ENCODE measurements around the gene ATF2. TPM values are rescaled to one million over a fixed set of nuclear protein-coding genes. Genes with fewer than 3 reads are reported as not detected.

Gene ATF2
- total RNA-seq, 4 donors from 2014 or later: 52.9 to 81.5 (median 59.8) TPM

DNA sequence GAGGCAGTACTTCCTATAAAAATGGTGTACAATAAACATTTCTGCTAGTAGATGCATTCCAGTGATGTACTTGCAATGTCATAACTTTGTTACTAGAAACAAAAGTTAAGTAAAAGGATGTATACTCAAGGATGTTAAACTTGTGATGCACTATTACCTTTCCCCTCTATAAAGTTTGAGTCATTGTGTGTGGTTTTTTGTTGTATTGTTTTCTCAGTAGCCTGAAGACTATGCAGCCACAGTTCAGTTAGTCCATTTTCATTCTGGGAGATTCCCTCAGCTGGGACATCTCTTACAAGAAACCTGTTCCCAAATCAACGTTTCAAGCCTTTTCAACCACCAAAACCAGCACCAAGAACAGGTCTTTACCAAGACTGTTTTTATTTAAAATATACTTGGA is 7.9 kb upstream of the ATF2 start:
- TF ChIP-seq, protein P1, sequence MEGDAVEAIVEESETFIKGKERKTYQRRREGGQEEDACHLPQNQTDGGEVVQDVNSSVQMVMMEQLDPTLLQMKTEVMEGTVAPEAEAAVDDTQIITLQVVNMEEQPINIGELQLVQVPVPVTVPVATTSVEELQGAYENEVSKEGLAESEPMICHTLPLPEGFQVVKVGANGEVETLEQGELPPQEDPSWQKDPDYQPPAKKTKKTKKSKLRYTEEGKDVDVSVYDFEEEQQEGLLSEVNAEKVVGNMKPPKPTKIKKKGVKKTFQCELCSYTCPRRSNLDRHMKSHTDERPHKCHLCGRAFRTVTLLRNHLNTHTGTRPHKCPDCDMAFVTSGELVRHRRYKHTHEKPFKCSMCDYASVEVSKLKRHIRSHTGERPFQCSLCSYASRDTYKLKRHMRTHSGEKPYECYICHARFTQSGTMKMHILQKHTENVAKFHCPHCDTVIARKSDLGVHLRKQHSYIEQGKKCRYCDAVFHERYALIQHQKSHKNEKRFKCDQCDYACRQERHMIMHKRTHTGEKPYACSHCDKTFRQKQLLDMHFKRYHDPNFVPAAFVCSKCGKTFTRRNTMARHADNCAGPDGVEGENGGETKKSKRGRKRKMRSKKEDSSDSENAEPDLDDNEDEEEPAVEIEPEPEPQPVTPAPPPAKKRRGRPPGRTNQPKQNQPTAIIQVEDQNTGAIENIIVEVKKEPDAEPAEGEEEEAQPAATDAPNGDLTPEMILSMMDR (IDR thresholded peaks at IDR 0.05; ENCODE audit: low read depth): no peak

DNA sequence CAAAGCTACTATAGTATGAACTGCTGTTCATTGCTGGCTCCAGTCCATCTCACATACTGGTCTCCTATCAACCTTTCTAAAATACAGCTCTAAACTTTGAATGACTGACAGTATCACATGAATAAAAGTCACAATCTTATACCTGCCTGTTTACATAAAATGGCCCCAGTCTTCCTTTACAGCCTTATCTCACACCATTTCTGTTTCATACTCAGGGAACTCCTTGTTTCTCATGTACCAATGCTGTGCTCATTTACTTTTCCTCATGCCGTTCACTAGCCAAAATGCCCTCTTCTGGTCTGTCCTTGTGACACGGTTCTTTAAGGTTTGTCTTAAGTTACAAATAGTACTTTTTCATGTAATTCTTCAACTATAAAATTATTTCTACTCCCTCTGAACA is 7.3 kb upstream of the ATF2 start:
- TF ChIP-seq, protein P1 (IDR thresholded peaks at IDR 0.05; ENCODE audit: low read depth): no peak

GRCh38 chr2:175170659-175171304 is 2.8 kb upstream of the ATF2 start:
- TF ChIP-seq, protein P1 (IDR thresholded peaks at IDR 0.05; ENCODE audit: low read depth): no peak

- TF ChIP-seq, protein P1 (IDR thresholded peaks at IDR 0.05; ENCODE audit: low read depth): no peak
These were observed 1.2 kb upstream of the ATF2 start for GRCh38 chr2:175169191-175169590.

DNA sequence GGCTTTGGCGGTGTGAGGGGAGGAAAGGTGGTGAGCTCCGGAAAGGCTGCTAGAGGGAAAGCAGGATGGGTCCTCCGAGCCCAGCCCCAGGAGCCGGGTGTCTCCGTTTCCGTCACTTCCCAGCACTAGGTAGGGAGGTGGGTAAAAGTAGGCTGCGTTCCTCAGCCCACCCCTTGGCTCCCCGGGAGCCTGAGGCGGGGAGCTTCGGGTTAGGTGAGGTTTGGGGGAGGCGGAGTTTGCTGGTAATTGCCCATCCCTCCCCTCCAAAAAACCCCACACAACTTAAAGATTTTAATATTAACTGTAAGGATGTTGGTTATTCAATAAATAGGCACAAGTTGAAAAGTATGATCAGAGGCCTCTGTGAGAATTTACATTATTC is 552 bp upstream of the ATF2 start:
- TF ChIP-seq, protein P1 (IDR thresholded peaks at IDR 0.05; ENCODE audit: low read depth): no peak

- TF ChIP-seq, protein P1 (IDR thresholded peaks at IDR 0.05; ENCODE audit: low read depth): no peak
These were observed 769 bp downstream of the ATF2 start for GRCh38 chr2:175167076-175167791.

DNA sequence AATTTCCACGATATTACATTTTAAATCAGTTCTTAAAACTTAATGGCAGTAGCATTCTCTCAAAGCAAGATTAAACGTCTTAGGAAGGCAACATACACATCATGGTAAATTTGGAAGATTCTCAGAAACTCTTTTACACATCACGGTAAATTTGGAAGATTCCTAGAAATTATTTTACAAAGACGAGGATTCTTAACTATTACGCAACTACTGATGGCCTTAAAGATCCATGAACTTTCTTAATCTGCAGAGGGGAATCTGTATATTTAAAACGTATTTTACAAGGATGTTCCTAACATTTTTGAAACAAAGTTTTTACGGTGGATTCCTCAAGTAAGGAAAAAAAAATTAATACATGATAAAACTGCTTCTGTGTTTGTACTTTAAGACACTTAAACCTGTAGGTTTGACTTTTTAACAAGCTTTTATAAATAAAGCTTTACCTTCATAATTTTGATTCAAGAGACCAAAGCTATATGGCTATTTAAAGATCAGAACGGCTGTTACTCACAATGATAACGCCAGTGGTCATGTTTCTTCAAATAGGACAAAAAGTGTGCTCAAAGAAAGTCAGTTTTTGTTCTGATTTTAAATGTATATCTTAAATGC is 1.7 kb downstream of the ATF2 start:
- TF ChIP-seq, protein P1 (IDR thresholded peaks at IDR 0.05; ENCODE audit: low read depth): no peak
